ENCODE measurements around the gene ZNF333. TPM values are rescaled to one million over a fixed set of nuclear protein-coding genes. Genes with fewer than 3 reads are reported as not detected.
A peak's percentile ranks its signal among the peaks of the same experiment; 100 is the strongest.

The ZNF333 gene
- total and polyA plus RNA-seq, 4 donors = 10.7 to 28.1 (median 16.6) TPM

- Histone ChIP-seq H3K27ac (ENCODE audit: low read depth in 1 of 2, low read length in 1 of 2) (no peak overlapping the region), H3K27me3 (ENCODE audit: control insufficient read depth in 3 of 3, insufficient read depth in 3 of 3, low read length in 2 of 3) (no peaks in the 10 kb centered on the region), H3K36me3 (ENCODE audit: control insufficient read depth in 4 of 4, insufficient read depth in 4 of 4, low read length in 4 of 4) (no peaks in the 10 kb centered on the region), H3K4me1 (ENCODE audit: control insufficient read depth in 5 of 5, insufficient read depth in 5 of 5, low read length in 5 of 5) (no peaks in the 10 kb centered on the region), H3K9ac (ENCODE audit: insufficient read depth in 1 of 2, low read length in 2 of 2) (no peak overlapping the region), H3K4me3 (no peak overlapping the region), H3K9me3 (ENCODE audit: control insufficient read depth in 4 of 4, insufficient read depth in 3 of 4, low read length in 3 of 4) (no peaks in the 10 kb centered on the region)
- TF ChIP-seq, protein P1, sequence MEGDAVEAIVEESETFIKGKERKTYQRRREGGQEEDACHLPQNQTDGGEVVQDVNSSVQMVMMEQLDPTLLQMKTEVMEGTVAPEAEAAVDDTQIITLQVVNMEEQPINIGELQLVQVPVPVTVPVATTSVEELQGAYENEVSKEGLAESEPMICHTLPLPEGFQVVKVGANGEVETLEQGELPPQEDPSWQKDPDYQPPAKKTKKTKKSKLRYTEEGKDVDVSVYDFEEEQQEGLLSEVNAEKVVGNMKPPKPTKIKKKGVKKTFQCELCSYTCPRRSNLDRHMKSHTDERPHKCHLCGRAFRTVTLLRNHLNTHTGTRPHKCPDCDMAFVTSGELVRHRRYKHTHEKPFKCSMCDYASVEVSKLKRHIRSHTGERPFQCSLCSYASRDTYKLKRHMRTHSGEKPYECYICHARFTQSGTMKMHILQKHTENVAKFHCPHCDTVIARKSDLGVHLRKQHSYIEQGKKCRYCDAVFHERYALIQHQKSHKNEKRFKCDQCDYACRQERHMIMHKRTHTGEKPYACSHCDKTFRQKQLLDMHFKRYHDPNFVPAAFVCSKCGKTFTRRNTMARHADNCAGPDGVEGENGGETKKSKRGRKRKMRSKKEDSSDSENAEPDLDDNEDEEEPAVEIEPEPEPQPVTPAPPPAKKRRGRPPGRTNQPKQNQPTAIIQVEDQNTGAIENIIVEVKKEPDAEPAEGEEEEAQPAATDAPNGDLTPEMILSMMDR (IDR thresholded peaks at IDR 0.05; ENCODE audit: control extremely low read depth, extremely low read depth) = no peak
- ATAC-seq (ENCODE audit: insufficient read depth, low FRiP score) (no peak), DNase-seq (no peak)
- WGBS, 2 donors = 66 to 84% methylated on average over 6 of the region's 6 CpGs
Measured at GRCh38 chr19:14659874-14660489, 29.9 kb upstream of the ZNF333 start.

- Histone ChIP-seq H3K9ac (ENCODE audit: insufficient read depth in 1 of 2, low read length in 2 of 2) (no peak overlapping the region), H3K27ac (ENCODE audit: low read depth in 1 of 2, low read length in 1 of 2) (no peak overlapping the region), H3K36me3 (ENCODE audit: control insufficient read depth in 4 of 4, insufficient read depth in 4 of 4, low read length in 4 of 4) (no peaks in the 10 kb centered on the region), H3K4me3 (no peak overlapping the region), H3K4me1 (ENCODE audit: control insufficient read depth in 5 of 5, insufficient read depth in 5 of 5, low read length in 5 of 5) (no peaks in the 10 kb centered on the region), H3K27me3 (ENCODE audit: control insufficient read depth in 3 of 3, insufficient read depth in 3 of 3, low read length in 2 of 3) (no peaks in the 10 kb centered on the region), H3K9me3 (ENCODE audit: control insufficient read depth in 4 of 4, insufficient read depth in 3 of 4, low read length in 3 of 4) (no peaks in the 10 kb centered on the region)
- DNase-seq (peak in 2 of 3 donors; percentile 2 to 9), ATAC-seq (ENCODE audit: insufficient read depth, low FRiP score) (no peak)
- WGBS, 2 donors = 33 to 57% methylated on average over 12 of the region's 12 CpGs
- TF ChIP-seq, protein P1 (IDR thresholded peaks at IDR 0.05; ENCODE audit: control extremely low read depth, extremely low read depth) = no peak
Measured at GRCh38 chr19:14661372-14661924, 28.4 kb upstream of the ZNF333 start.

DNA sequence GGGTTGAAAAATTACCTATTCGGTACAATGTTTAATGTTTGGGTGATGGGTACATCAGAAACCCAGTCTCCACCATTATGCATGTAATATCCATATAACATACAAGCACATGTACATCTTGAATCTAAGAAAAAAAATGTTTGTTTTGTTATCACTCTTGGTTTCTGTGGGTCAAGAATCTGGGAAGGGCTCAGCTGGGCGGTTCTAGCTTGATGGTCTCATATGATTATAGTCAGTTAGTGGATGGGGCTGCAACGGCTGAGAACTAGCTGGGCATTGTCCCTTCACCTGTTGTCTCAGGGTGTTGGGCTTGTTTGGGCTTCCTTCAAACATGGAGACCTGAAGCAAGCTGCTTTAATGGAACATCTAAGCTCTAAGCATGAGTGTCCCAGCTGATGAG is 19.9 kb upstream of the ZNF333 start:
- TF ChIP-seq, protein P1 (IDR thresholded peaks at IDR 0.05; ENCODE audit: control extremely low read depth, extremely low read depth) = no peak
- ATAC-seq (ENCODE audit: insufficient read depth, low FRiP score) (no peak), DNase-seq (no peak)
- 81 to 91% methylated on average over 3 of the region's 3 CpGs for WGBS, 2 donors
- H3K9me3 ChIP-seq (ENCODE audit: control insufficient read depth in 4 of 4, insufficient read depth in 3 of 4, low read length in 3 of 4) = peaks cover 0 to 9% (median 2%) of the 10 kb centered on the region in 4 donors
- H3K27me3 ChIP-seq (ENCODE audit: control insufficient read depth in 3 of 3, insufficient read depth in 3 of 3, low read length in 2 of 3) = peaks cover 0 to 7% (median 0%) of the 10 kb centered on the region in 3 donors
- no peak overlapping the region for H3K9ac ChIP-seq (ENCODE audit: insufficient read depth in 1 of 2, low read length in 2 of 2)
- no peaks in the 10 kb centered on the region for H3K36me3 ChIP-seq (ENCODE audit: control insufficient read depth in 4 of 4, insufficient read depth in 4 of 4, low read length in 4 of 4)
- no peak overlapping the region for H3K4me3 ChIP-seq
- H3K27ac ChIP-seq (ENCODE audit: low read depth in 1 of 2, low read length in 1 of 2) = no peak overlapping the region
- no peaks in the 10 kb centered on the region for H3K4me1 ChIP-seq (ENCODE audit: control insufficient read depth in 5 of 5, insufficient read depth in 5 of 5, low read length in 5 of 5)

Measured in lung (tissue), 12 donors.